Iris pigment epithelial cell (primary cell): Measurements from ENCODE around the gene MED12L.

Source experiments
- DNase-seq: peaks from one replicate; pipeline ENCODE4 v3.0.0-alpha.2; 2011; ENCODE audit warnings: low read depth

The MED12L gene

GRCh38 chr3:151318991-151319390 lies 233.5 kb downstream of the MED12L start:
- DNase-seq: no peak

- DNase-seq: peak; percentile 55
Measured at GRCh38 chr3:151319628-151320027, 234.2 kb downstream of the MED12L start.

GRCh38 chr3:151320131-151320530 lies 234.7 kb downstream of the MED12L start:
- DNase-seq: no peak

GRCh38 chr3:151321526-151321925 lies 236.1 kb downstream of the MED12L start:
- DNase-seq: no peak

- no peak for DNase-seq
Measured at GRCh38 chr3:151322511-151322910, 237.0 kb downstream of the MED12L start.

- no peak for DNase-seq
Measured at GRCh38 chr3:151327571-151328198, 242.2 kb downstream of the MED12L start.

- DNase-seq: no peak
Measured at GRCh38 chr3:151328298-151328995, 243.0 kb downstream of the MED12L start.

GRCh38 chr3:151329363-151329762 lies 243.9 kb downstream of the MED12L start, which contains the start of gene P2RY13:
TSS of gene P2RY13 (minus strand) at chr3:151329549. CDS start at chr3:151329528, 21 bp downstream.
- no peak for DNase-seq

- DNase-seq: no peak
Measured at GRCh38 chr3:151330379-151330778, 244.9 kb downstream of the MED12L start.

- no peak for DNase-seq
Measured at GRCh38 chr3:151330899-151331298, 245.4 kb downstream of the MED12L start.

GRCh38 chr3:151331696-151332095 lies 246.2 kb downstream of the MED12L start:
- no peak for DNase-seq

GRCh38 chr3:151345859-151346258 lies 260.4 kb downstream of the MED12L start:
- peak; percentile 90 for DNase-seq

GRCh38 chr3:151346292-151346691 lies 260.8 kb downstream of the MED12L start:
- DNase-seq: no peak

GRCh38 chr3:151347432-151347831 lies 262.0 kb downstream of the MED12L start:
- DNase-seq: no peak

GRCh38 chr3:151350656-151351055 lies 265.2 kb downstream of the MED12L start:
- no peak for DNase-seq

- DNase-seq: no peak
Measured at GRCh38 chr3:151351219-151351618, 265.8 kb downstream of the MED12L start.

GRCh38 chr3:151351648-151352047 lies 266.2 kb downstream of the MED12L start:
- DNase-seq: no peak

- DNase-seq: peak; percentile 43
Measured at GRCh38 chr3:151356794-151357462, 271.5 kb downstream of the MED12L start.

- peak; percentile 1 for DNase-seq
Measured at GRCh38 chr3:151357463-151357850, 272.0 kb downstream of the MED12L start.

GRCh38 chr3:151362751-151363174 lies 277.3 kb downstream of the MED12L start:
- peak; percentile 70 for DNase-seq

GRCh38 chr3:151366993-151367392 lies 281.5 kb downstream of the MED12L start:
- DNase-seq: no peak

- no peak for DNase-seq
Measured at GRCh38 chr3:151367448-151367847, 282.0 kb downstream of the MED12L start.

- DNase-seq: peak; percentile 49
Measured at GRCh38 chr3:151371526-151371925, 286.1 kb downstream of the MED12L start.
